Kidney (tissue), 14 donors: ENCODE data around the gene POFUT1. TPM values are rescaled to one million over a fixed set of nuclear protein-coding genes. Genes with fewer than 3 reads are reported as not detected.

Experiments
- DNase-seq, 5 donors: peaks; one replicate each; pipeline ENCODE4 v3.0.0-alpha.2; 2013 to 2020
- FAIRE-seq: peaks from 2 replicates; lab custom pipeline; 2012; peaks lifted over from hg19 to GRCh38; lab: Jason Lieb, UNC
- H3K27ac ChIP-seq, 2 donors: one replicate each; pipeline ENCODE4 v1.7.0; 2013; ENCODE audit warnings: low read depth in 2 of 2, low read length in 2 of 2, inconsistent platforms in 1 of 2
- H3K27me3 ChIP-seq: one replicate; pipeline ENCODE4 v1.7.1; 2013; ENCODE audit warnings: low read length, inconsistent platforms; ENCODE audit not compliant: control insufficient read depth, insufficient read depth
- H3K36me3 ChIP-seq, 3 donors: one replicate each; pipeline versions ENCODE4 v1.7.0 to v1.7.1; 2013; ENCODE audit warnings: low read length in 3 of 3, control low read depth in 1 of 3, inconsistent platforms in 1 of 3; ENCODE audit not compliant: insufficient read depth in 3 of 3, control insufficient read depth in 2 of 3
- H3K4me1 ChIP-seq, 3 donors: one replicate each; pipeline versions ENCODE4 v1.7.0 to v1.7.1; 2013; ENCODE audit warnings: low read length in 3 of 3, inconsistent platforms in 1 of 3, low read depth in 1 of 3; ENCODE audit not compliant: control insufficient read depth in 2 of 3, insufficient read depth in 2 of 3
- H3K4me3 ChIP-seq, 3 donors: one replicate each; pipeline versions ENCODE4 v1.7.0 to v1.8.1; 2013; ENCODE audit warnings: low read length in 3 of 3, control low read depth in 1 of 3, inconsistent platforms in 1 of 3
- H3K9ac ChIP-seq, 3 donors: one replicate each; pipeline versions ENCODE4 v1.7.0 to v1.7.1; 2013; ENCODE audit warnings: low read length in 3 of 3, control low read depth in 1 of 3, inconsistent platforms in 1 of 3
- H3K9me3 ChIP-seq, 3 donors: one replicate each; pipeline versions ENCODE4 v1.7.0 to v1.7.1; 2013; ENCODE audit warnings: low read length in 3 of 3, control low read depth in 1 of 3, inconsistent platforms in 1 of 3; ENCODE audit not compliant: control insufficient read depth in 2 of 3, insufficient read depth in 1 of 3
- CTCF ChIP-seq: IDR thresholded peaks from 3 replicates; pipeline ENCODE4 v1.5.1; 2012; ENCODE audit warnings: mild to moderate bottlenecking, moderate library complexity, borderline replicate concordance; ENCODE audit not compliant: insufficient read depth; ENCODE audit errors: extremely low read depth
- intact Hi-C: fragments of 100-400 bp; cut with DNase I; formaldehyde crosslinking; loops from one replicate; pipeline ENCODE4 v1.11.1; 2022
- polyA plus RNA-seq: library from polyadenylated mRNA; stranded (reverse); fragments of 350-450 nt; fragmentation: Illumina TruSeq; extraction: RNeasy Lipid Tissue Mini Kit (QIAGEN cat#74804); gene quantifications from one replicate; pipeline ENCODE4 v1.2.3, GENCODE V29; 2014; ENCODE audit warnings: low read depth, low replicate concordance; ENCODE audit not compliant: insufficient read depth
- total RNA-seq: library from RNA; stranded (reverse); fragmentation: NEBNext Ultra II Directional; extraction: Animal tissue kit (Norgen Biotek cat#: 25700); gene quantifications from one replicate; pipeline ENCODE4 v1.2.1, GENCODE V29; 2021
- donor health status: control.
- donor health status: control.
- donor health status: control.
- donor health status: control.
- donor health status: control.
- donor health status: DM: yes; HTN: yes; CAD: no.
- donor health status: Normal renal cell carcinoma (clear cell type).

POFUT1 gene
- total and polyA plus RNA-seq, 2 donors from 2014 or later: 16.7 to 36.7 TPM

- no peak for TF ChIP-seq CTCF
- H3K4me1 ChIP-seq: peaks cover 0 to 7% (median 5%) of the 10 kb centered on the region in 3 donors
- H3K27me3 ChIP-seq: no peaks in the 10 kb centered on the region
- peak in 3 of 5 donors; percentile 15 to 35 (median 28) for DNase-seq
- H3K36me3 ChIP-seq: peaks cover 2 to 5% (median 2%) of the 10 kb centered on the region in 3 donors
- no peak overlapping the region for H3K9ac ChIP-seq
- no peaks in the 10 kb centered on the region for H3K9me3 ChIP-seq
- FAIRE-seq: no peak
- no peak overlapping the region for H3K4me3 ChIP-seq
- H3K27ac ChIP-seq: no peak overlapping the region
- intact Hi-C loops: no loop called here
Measured at GRCh38 chr20:32240205-32240604, 32.5 kb downstream of the POFUT1 start.

- Histone ChIP-seq H3K27ac (no peak overlapping the region), H3K4me1 (peaks cover 0 to 6% (median 5%) of the 10 kb centered on the region in 3 donors), H3K4me3 (no peak overlapping the region), H3K9me3 (no peaks in the 10 kb centered on the region), H3K9ac (no peak overlapping the region), H3K36me3 (no peaks in the 10 kb centered on the region), H3K27me3 (no peaks in the 10 kb centered on the region)
- FAIRE-seq: no peak
- no peak for DNase-seq
- intact Hi-C loops: no loop called here
- TF ChIP-seq CTCF: no peak
Measured at GRCh38 chr20:32241807-32242206, 34.1 kb downstream of the POFUT1 start.

GRCh38 chr20:32244150-32244823 is 36.6 kb downstream of the POFUT1 start:
- Histone ChIP-seq H3K4me3 (no peak overlapping the region), H3K27ac (no peak overlapping the region), H3K9me3 (no peaks in the 10 kb centered on the region), H3K27me3 (no peaks in the 10 kb centered on the region), H3K4me1 (peaks cover 0 to 5% (median 3%) of the 10 kb centered on the region in 3 donors), H3K36me3 (no peaks in the 10 kb centered on the region), H3K9ac (no peak overlapping the region)
- DNase-seq: no peak
- no peak for TF ChIP-seq CTCF
- intact Hi-C loops: no loop called here
- no peak for FAIRE-seq
